Measurements from ENCODE around the gene ABCC3. TPM values are rescaled to one million over a fixed set of nuclear protein-coding genes. Genes with fewer than 3 reads are reported as not detected.

ABCC3 gene
- total RNA-seq, 3 donors from 2014 or later (not counting 1 experiment from before 2014, with no cell fraction given) = 1.6 to 13.2 (median 5.9) TPM

- H3K27me3 Mint-ChIP-seq (ENCODE audit: low read depth in 2 of 2) = peaks cover 19 to 22% of the 10 kb centered on the region in 2 donors
- intact Hi-C loops (cut with micrococcal nuclease) = loop anchor here (10.0 kb wide), 1 partner anchor 138 kb away; the partner anchor contains the start of gene SPATA20
Measured at GRCh38 chr17:50682938-50683337, 48.3 kb downstream of the ABCC3 start.

GRCh38 chr17:50683434-50684287, 49.0 kb downstream of the ABCC3 start:
- Histone ChIP-seq H3K9me3 (ENCODE audit: control insufficient read depth, insufficient read depth, low read length) (no peaks in the 10 kb centered on the region), H3K4me1 (ENCODE audit: control insufficient read depth, insufficient read depth, low read length) (no peaks in the 10 kb centered on the region), H3K4me3 (ENCODE audit: low read length) (no peak overlapping the region), H3K27ac (ENCODE audit: low read length) (no peak overlapping the region), H3K36me3 (ENCODE audit: control insufficient read depth, insufficient read depth, low read length) (no peaks in the 10 kb centered on the region), H3K27me3 (ENCODE audit: control insufficient read depth, insufficient read depth, low read length) (no peaks in the 10 kb centered on the region)
- Mint-ChIP-seq H3K27ac (no peak overlapping the region), H3K4me3 (no peak overlapping the region), H3K36me3 (no peaks in the 10 kb centered on the region), H3K4me1 (peaks cover 0 to 11% of the 10 kb centered on the region in 2 donors), H3K27me3 (ENCODE audit: low read depth in 2 of 2) (peaks cover 19 to 22% of the 10 kb centered on the region in 2 donors), H3K9me3 (no peaks in the 10 kb centered on the region)
- intact Hi-C loops (cut with micrococcal nuclease) = loop anchor here (10.0 kb wide), 1 partner anchor 139 kb away; the partner anchor contains the start of gene SPATA20
- WGBS (ENCODE audit: insufficient coverage) = 89% methylated on average over 28 of the region's 28 CpGs
- ATAC-seq = no peak
- DNase-seq = no peak
- TF ChIP-seq CTCF (IDR thresholded peaks at IDR 0.05) = no peak

More at GRCh38 chr17:50682938-50683337, 48.3 kb downstream of the ABCC3 start:
- ATAC-seq (no peak), DNase-seq (no peak)
- Histone ChIP-seq H3K36me3 (ENCODE audit: control insufficient read depth, insufficient read depth, low read length) (no peaks in the 10 kb centered on the region), H3K27me3 (ENCODE audit: control insufficient read depth, insufficient read depth, low read length) (no peaks in the 10 kb centered on the region), H3K4me1 (ENCODE audit: control insufficient read depth, insufficient read depth, low read length) (no peaks in the 10 kb centered on the region), H3K9me3 (ENCODE audit: control insufficient read depth, insufficient read depth, low read length) (no peaks in the 10 kb centered on the region), H3K4me3 (ENCODE audit: low read length) (no peak overlapping the region), H3K27ac (ENCODE audit: low read length) (no peak overlapping the region)
- H3K4me3 Mint-ChIP-seq = no peak overlapping the region
- no peaks in the 10 kb centered on the region for H3K9me3 Mint-ChIP-seq
- 86% methylated on average over 3 of the region's 3 CpGs for WGBS (ENCODE audit: insufficient coverage)
- peaks cover 0 to 11% of the 10 kb centered on the region in 2 donors for H3K4me1 Mint-ChIP-seq
- H3K27ac Mint-ChIP-seq = no peak overlapping the region
- TF ChIP-seq CTCF (IDR thresholded peaks at IDR 0.05) = no peak
- H3K36me3 Mint-ChIP-seq = no peaks in the 10 kb centered on the region

GRCh38 chr17:50684288-50684611, 49.6 kb downstream of the ABCC3 start:
- H3K4me1 ChIP-seq (ENCODE audit: control insufficient read depth, insufficient read depth, low read length) = no peaks in the 10 kb centered on the region
- Mint-ChIP-seq H3K4me3 (no peak overlapping the region), H3K36me3 (no peaks in the 10 kb centered on the region), H3K4me1 (peaks cover 0 to 11% of the 10 kb centered on the region in 2 donors), H3K9me3 (no peaks in the 10 kb centered on the region), H3K27me3 (ENCODE audit: low read depth in 2 of 2) (peaks cover 19 to 22% of the 10 kb centered on the region in 2 donors), H3K27ac (no peak overlapping the region)
- no peak for ATAC-seq
- H3K9me3 ChIP-seq (ENCODE audit: control insufficient read depth, insufficient read depth, low read length) = no peaks in the 10 kb centered on the region
- H3K36me3 ChIP-seq (ENCODE audit: control insufficient read depth, insufficient read depth, low read length) = no peaks in the 10 kb centered on the region
- H3K27me3 ChIP-seq (ENCODE audit: control insufficient read depth, insufficient read depth, low read length) = no peaks in the 10 kb centered on the region
- DNase-seq = no peak
- H3K27ac ChIP-seq (ENCODE audit: low read length) = no peak overlapping the region
- H3K4me3 ChIP-seq (ENCODE audit: low read length) = no peak overlapping the region
- 89% methylated on average over 5 of the region's 5 CpGs for WGBS (ENCODE audit: insufficient coverage)
- TF ChIP-seq CTCF (IDR thresholded peaks at IDR 0.05) = no peak
- intact Hi-C loops (cut with micrococcal nuclease) = loop anchor here (10.0 kb wide), 1 partner anchor 139 kb away; the partner anchor contains the start of gene SPATA20
